GM12872 (cell line): ENCODE measurements around the gene NOTUM.

ENCODE experiments used
- CTCF ChIP-seq: IDR thresholded peaks from 3 replicates; pipeline ENCODE4 v1.5.1; 2011; ENCODE audit warnings: low read depth, mild to moderate bottlenecking, low read length, moderate library complexity; ENCODE audit not compliant: insufficient read depth

Gene NOTUM

GRCh38 chr17:81994593-81995462 is 33.8 kb upstream of the NOTUM start:
- no peak for TF ChIP-seq CTCF

- TF ChIP-seq CTCF, result no peak
Observed at GRCh38 chr17:81993729-81994592, 33.0 kb upstream of the NOTUM start.

- TF ChIP-seq CTCF, result no peak
Observed at GRCh38 chr17:81992306-81993102, 31.5 kb upstream of the NOTUM start.

GRCh38 chr17:81991684-81992305 is 30.8 kb upstream of the NOTUM start:
- no peak for TF ChIP-seq CTCF

- no peak for TF ChIP-seq CTCF
Observed at GRCh38 chr17:81990836-81991683, 30.1 kb upstream of the NOTUM start.

GRCh38 chr17:81987161-81987770 is 26.3 kb upstream of the NOTUM start:
- no peak for TF ChIP-seq CTCF
